GM12878 (cell line): Measurements from ENCODE around the gene ZNF532. TPM values are rescaled to one million over a fixed set of nuclear protein-coding genes. Genes with fewer than 3 reads are reported as not detected.

Source experiments
- ATAC-seq: fragments of 200-7000 bp; cut with Tn5 transposase; 3 replicates; pipeline ENCODE4 v1.9.1; 2020; ENCODE audit warnings: mild to moderate bottlenecking, moderate library complexity
- BruUV-seq: library from RNA; stranded (reverse); fragments of 400-500 nt; replicated peaks from 2 replicates; lab custom pipeline; 2021; lab: Mats Ljungman, UMichigan
- CTCF ChIA-PET: fragments of 300-600 bp; sonication (Branson Sonifier 250); formaldehyde crosslinking; extraction: SDS; loops from one replicate; lab custom pipeline; 2021; ENCODE audit warnings: inconsistent platforms; lab: Yijun Ruan, JAX
- POLR2A ChIA-PET: fragments of 350-600 bp; formaldehyde crosslinking; extraction: SDS; loops from one replicate; lab custom pipeline; 2021; ENCODE audit warnings: inconsistent platforms; lab: Charles Lee
- RAD21 ChIA-PET: fragments of 300-600 bp; sonication (Branson Sonifier 250); formaldehyde crosslinking; loops from one replicate; lab custom pipeline; 2023; ENCODE audit warnings: antibody characterized with exemption; ENCODE audit not compliant: unreplicated experiment; lab: Charles Lee
- SMC1A ChIA-PET: fragments of 300-600 bp; sonication (Branson Sonifier 250); formaldehyde crosslinking; loops from one replicate; lab custom pipeline; 2023; ENCODE audit not compliant: unreplicated experiment, uncharacterized antibody; lab: Charles Lee
- DNase-seq: peaks from one replicate; pipeline ENCODE4 v3.0.0-alpha.2; 2011; ENCODE audit warnings: low read depth, low spot score
- FAIRE-seq: peaks from 3 replicates; lab custom pipeline; 2011; peaks lifted over from hg19 to GRCh38; lab: Jason Lieb, UNC
- H2AFZ ChIP-seq: 2 replicates; pipeline ENCODE4 v1.6.0; 2011; ENCODE audit warnings: low read depth, low read length, control low read depth; ENCODE audit not compliant: control insufficient read depth
- H3K27ac ChIP-seq: 2 replicates; pipeline ENCODE4 v1.5.1; 2011; ENCODE audit warnings: control low read depth; ENCODE audit not compliant: control insufficient read depth, insufficient read depth
- H3K27me3 ChIP-seq, 2 experiments: replicated peaks in 1 of 2; 2 replicates each; pipeline versions ENCODE4 v1.6.0 to v1.6.1; 2011; ENCODE audit warnings: low read length in 1 of 2; ENCODE audit not compliant: control insufficient read depth in 2 of 2, insufficient read depth in 2 of 2
- H3K36me3 ChIP-seq, 2 experiments: 2 replicates each; pipeline ENCODE4 v1.5.1; 2011; ENCODE audit warnings: low read length in 1 of 2; ENCODE audit not compliant: control insufficient read depth in 2 of 2, insufficient read depth in 2 of 2
- H3K4me1 ChIP-seq: 2 replicates; pipeline ENCODE4 v1.6.1; 2011; ENCODE audit warnings: mild to moderate bottlenecking, low read length, moderate library complexity, mixed read lengths; ENCODE audit not compliant: control insufficient read depth, insufficient read depth
- H3K4me2 ChIP-seq: 2 replicates; pipeline ENCODE4 v1.6.0; 2011; ENCODE audit warnings: control low read depth; ENCODE audit not compliant: control insufficient read depth, insufficient read depth
- H3K4me3 ChIP-seq: fragments of 200-600 bp; sonication (generic); 2 replicates; pipeline ENCODE4 v1.5.1; 2016
- H3K79me2 ChIP-seq: 2 replicates; pipeline ENCODE4 v1.6.0; 2011; ENCODE audit warnings: low read length; ENCODE audit not compliant: control insufficient read depth, insufficient read depth
- H3K9ac ChIP-seq: 2 replicates; pipeline ENCODE4 v1.8.0; 2011; ENCODE audit warnings: low read length, control low read depth, mixed read lengths; ENCODE audit not compliant: control insufficient read depth, insufficient read depth
- H3K9me3 ChIP-seq: replicated peaks from 3 replicates; pipeline ENCODE4 v1.5.1; 2011; ENCODE audit warnings: mild to moderate bottlenecking, low read length; ENCODE audit not compliant: control insufficient read depth, insufficient read depth
- H4K20me1 ChIP-seq: 2 replicates; pipeline ENCODE4 v1.6.0; 2011; ENCODE audit not compliant: control insufficient read depth, insufficient read depth
- CBX5 ChIP-seq: sonication (generic); IDR thresholded peaks from 2 replicates; pipeline ENCODE4 v1.6.1; 2016; ENCODE audit warnings: low read depth, moderate library complexity, mild to moderate bottlenecking, inconsistent platforms
- CHD1 ChIP-seq: IDR thresholded peaks from 2 replicates; pipeline ENCODE4 v1.6.1; 2012; ENCODE audit warnings: low read depth, low read length, improper control_type of control experiment
- CHD4 ChIP-seq: fragments of 200-600 bp; sonication (generic); IDR thresholded peaks from 2 replicates; pipeline ENCODE4 v1.6.1; 2016; ENCODE audit warnings: mild to moderate bottlenecking
- HCFC1 ChIP-seq: fragments of 150-350 bp; IDR thresholded peaks from 2 replicates; pipeline ENCODE4 v1.6.1; 2014; ENCODE audit warnings: low read length
- JUND ChIP-seq: IDR thresholded peaks from 2 replicates; pipeline ENCODE4 v1.6.1; 2012; ENCODE audit warnings: low read depth, mild to moderate bottlenecking, low read length, improper control_type of control experiment, moderate library complexity
- NBN ChIP-seq: fragments of 450-650 bp; IDR thresholded peaks from 2 replicates; pipeline ENCODE4 v1.6.1; 2016
- NFIC ChIP-seq: IDR thresholded peaks from 2 replicates; pipeline ENCODE4 v1.6.1; 2012; ENCODE audit warnings: low read depth, mild to moderate bottlenecking, inconsistent platforms, low read length, moderate library complexity
- POLR2AphosphoS5 ChIP-seq: IDR thresholded peaks from 2 replicates; pipeline ENCODE4 v1.6.1; 2011; ENCODE audit warnings: mild to moderate bottlenecking, low read length, inconsistent platforms
- WGBS: methylation state at CpG from one replicate; pipeline ENCODE4 v1.1.6; 2016; ENCODE audit warnings: low lambda C conversion rate; ENCODE audit not compliant: insufficient replicate concordance, insufficient coverage; ENCODE audit errors: missing lambda C conversion rate; 5-methylcytosine and 5-hydroxymethylcytosine counted together
- in situ Hi-C: fragments of 300-500 bp; cut with MboI; formaldehyde crosslinking; loops from 9 replicates; pipeline ENCODE4 v1.14.3; 2018; ENCODE audit warnings: mixed read lengths
- intact Hi-C: fragments of 100-400 bp; cut with micrococcal nuclease; formaldehyde crosslinking; loops from one replicate; pipeline ENCODE4 v1.14.2; 2022; ENCODE audit not compliant: unreplicated experiment
- polyA plus RNA-seq, 11 experiments: library from polyadenylated mRNA; depleted of rRNA in 4 of 11; unstranded in 6 of 11; stranded (reverse) in 5 of 11; fragments of >200 nt; fragmentation: Nextera tagmentation in 4 of 11; fragmentation: Illumina TruSeq in 1 of 11; extraction: Ambion mirVana in 4 of 11; extraction: Trizol in 1 of 11; gene quantifications; 1 replicate in 1 of 11; 2 replicates in 10 of 11; pipeline versions ENCODE4 v1.2.1 to v1.2.3, GENCODE V29; 2011 to 2016; ENCODE audit warnings: inconsistent platforms in 2 of 11, missing spikeins in 2 of 11, low read depth in 1 of 11
- small RNA-seq: library from RNA; depleted of rRNA; stranded (forward); fragments of <200 nt; gene quantifications from one replicate; pipeline ENCODE3, GENCODE V24; 2014
- total RNA-seq, 4 experiments: library from RNA; depleted of rRNA in 3 of 4; stranded (reverse); fragments of >200 nt in 3 of 4; fragmentation: Illumina TruSeq in 1 of 4; extraction: Trizol in 1 of 4; gene quantifications; 2 replicates each; pipeline versions ENCODE4 v1.2.1 to v1.2.3, GENCODE V29; 2013 to 2021
- TF ChIP-seq, protein P1 (sequence below): fragments of 450-650 bp; IDR thresholded peaks from 2 replicates; pipeline ENCODE4 v1.6.1; 2017; ENCODE audit warnings: mild to moderate bottlenecking, moderate library complexity
- TF ChIP-seq, protein P2 (sequence below): fragments of 450-650 bp; IDR thresholded peaks from 2 replicates; pipeline ENCODE4 v1.6.1; 2017; ENCODE audit warnings: borderline replicate concordance

ZNF532 gene
- total and polyA plus RNA-seq, 10 of the 15 experiments (the other 5 are each of a cell fraction or from before 2014, with no cell fraction given) = 0.44 to 3.4 (median 1.4) TPM

DNA sequence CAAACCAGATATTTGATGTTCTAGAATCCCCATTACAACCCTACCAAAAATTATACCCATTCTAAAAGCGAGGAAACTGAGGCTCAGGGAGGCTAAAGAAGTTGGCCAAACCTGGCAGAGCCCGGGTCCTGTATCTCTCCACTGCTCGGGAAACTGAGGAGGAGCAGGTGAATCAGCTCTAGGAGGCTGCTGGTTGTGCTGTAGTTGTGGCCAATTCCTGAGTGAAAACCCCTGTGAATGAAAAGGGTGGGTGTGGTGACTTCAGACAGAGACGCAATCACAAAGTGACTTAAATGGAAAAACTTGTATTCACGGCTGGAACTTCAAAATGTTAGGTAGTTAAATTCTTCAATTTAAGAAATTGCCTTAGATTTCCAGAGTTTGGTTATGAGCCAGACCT lies 169.3 kb downstream of the ZNF532 start (continued):
- no peak for TF ChIP-seq HCFC1
- TF ChIP-seq, protein P1, sequence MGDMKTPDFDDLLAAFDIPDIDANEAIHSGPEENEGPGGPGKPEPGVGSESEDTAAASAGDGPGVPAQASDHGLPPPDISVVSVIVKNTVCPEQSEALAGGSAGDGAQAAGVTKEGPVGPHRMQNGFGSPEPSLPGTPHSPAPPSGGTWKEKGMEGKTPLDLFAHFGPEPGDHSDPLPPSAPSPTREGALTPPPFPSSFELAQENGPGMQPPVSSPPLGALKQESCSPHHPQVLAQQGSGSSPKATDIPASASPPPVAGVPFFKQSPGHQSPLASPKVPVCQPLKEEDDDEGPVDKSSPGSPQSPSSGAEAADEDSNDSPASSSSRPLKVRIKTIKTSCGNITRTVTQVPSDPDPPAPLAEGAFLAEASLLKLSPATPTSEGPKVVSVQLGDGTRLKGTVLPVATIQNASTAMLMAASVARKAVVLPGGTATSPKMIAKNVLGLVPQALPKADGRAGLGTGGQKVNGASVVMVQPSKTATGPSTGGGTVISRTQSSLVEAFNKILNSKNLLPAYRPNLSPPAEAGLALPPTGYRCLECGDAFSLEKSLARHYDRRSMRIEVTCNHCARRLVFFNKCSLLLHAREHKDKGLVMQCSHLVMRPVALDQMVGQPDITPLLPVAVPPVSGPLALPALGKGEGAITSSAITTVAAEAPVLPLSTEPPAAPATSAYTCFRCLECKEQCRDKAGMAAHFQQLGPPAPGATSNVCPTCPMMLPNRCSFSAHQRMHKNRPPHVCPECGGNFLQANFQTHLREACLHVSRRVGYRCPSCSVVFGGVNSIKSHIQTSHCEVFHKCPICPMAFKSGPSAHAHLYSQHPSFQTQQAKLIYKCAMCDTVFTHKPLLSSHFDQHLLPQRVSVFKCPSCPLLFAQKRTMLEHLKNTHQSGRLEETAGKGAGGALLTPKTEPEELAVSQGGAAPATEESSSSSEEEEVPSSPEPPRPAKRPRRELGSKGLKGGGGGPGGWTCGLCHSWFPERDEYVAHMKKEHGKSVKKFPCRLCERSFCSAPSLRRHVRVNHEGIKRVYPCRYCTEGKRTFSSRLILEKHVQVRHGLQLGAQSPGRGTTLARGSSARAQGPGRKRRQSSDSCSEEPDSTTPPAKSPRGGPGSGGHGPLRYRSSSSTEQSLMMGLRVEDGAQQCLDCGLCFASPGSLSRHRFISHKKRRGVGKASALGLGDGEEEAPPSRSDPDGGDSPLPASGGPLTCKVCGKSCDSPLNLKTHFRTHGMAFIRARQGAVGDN = no peak
- TF ChIP-seq CBX5 = no peak
- no peak for TF ChIP-seq CHD4
- no peak for TF ChIP-seq NFIC

- Histone ChIP-seq H4K20me1 (no peaks in the 10 kb centered on the region), H3K27ac (no peak overlapping the region), H3K4me1 (no peaks in the 10 kb centered on the region), H3K27me3 (no peaks in the 10 kb centered on the region)
- FAIRE-seq (no peak), ATAC-seq (no peak)
- in situ Hi-C loops = no loop called here
- no peak for TF ChIP-seq JUND
- TF ChIP-seq POLR2AphosphoS5 = no peak
- TF ChIP-seq NBN = no peak
- TF ChIP-seq CHD1 = no peak
- TF ChIP-seq, protein P2, sequence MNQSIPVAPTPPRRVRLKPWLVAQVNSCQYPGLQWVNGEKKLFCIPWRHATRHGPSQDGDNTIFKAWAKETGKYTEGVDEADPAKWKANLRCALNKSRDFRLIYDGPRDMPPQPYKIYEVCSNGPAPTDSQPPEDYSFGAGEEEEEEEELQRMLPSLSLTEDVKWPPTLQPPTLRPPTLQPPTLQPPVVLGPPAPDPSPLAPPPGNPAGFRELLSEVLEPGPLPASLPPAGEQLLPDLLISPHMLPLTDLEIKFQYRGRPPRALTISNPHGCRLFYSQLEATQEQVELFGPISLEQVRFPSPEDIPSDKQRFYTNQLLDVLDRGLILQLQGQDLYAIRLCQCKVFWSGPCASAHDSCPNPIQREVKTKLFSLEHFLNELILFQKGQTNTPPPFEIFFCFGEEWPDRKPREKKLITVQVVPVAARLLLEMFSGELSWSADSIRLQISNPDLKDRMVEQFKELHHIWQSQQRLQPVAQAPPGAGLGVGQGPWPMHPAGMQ = no peak
- TF ChIP-seq, all 136 proteins: peak for 0
- intact Hi-C loops = no loop called here
- RAD21 ChIA-PET = interaction anchor here (0.6 kb wide), 1 partner anchor 535 kb away, joined by 3 read pairs; no protein-coding TSS in a partner anchor
- no peaks in the 10 kb centered on the region for H3K36me3 ChIP-seq
- no peak overlapping the region for H3K9ac ChIP-seq
- no peak overlapping the region for H3K4me2 ChIP-seq
- SMC1A ChIA-PET = interaction anchor here (1.1 to 1.6 kb wide), 2 partner anchors 11 to 123 kb away, joined by 3 read pairs; no protein-coding TSS in a partner anchor
- H3K4me3 ChIP-seq = no peak overlapping the region
- H2AFZ ChIP-seq = no peak overlapping the region
- CTCF ChIA-PET = no interaction called here
- no peak for DNase-seq
- POLR2A ChIA-PET = no interaction called here
- 53% methylated on average over 8 of the region's 8 CpGs for WGBS
- no TSS peak for BruUV-seq
- no peaks in the 10 kb centered on the region for H3K9me3 ChIP-seq
- no peaks in the 10 kb centered on the region for H3K79me2 ChIP-seq
Measured at GRCh38 chr18:59035591-59035990, 170.9 kb downstream of the ZNF532 start.

Small RNAs within 50 kb of the gene (small RNA-seq; reads per million reads assigned to genes)
- gene RF00096 (not detected), gene RNU2-69P (not detected)

Other genes starting within 250 kb of the ZNF532 start
- 4.5 and 5.8 TPM in 2 replicates for gene ALPK2, start 235.8 kb upstream of the ZNF532 start, total RNA-seq (2014; rRNA removed)
- gene ALPK2, start 235.8 kb upstream of the ZNF532 start, total RNA-seq (2014; rRNA removed; fragmentation: Illumina TruSeq; extraction: Trizol) = 8.1 and 8.5 TPM in 2 replicates
- gene ALPK2, start 235.8 kb upstream of the ZNF532 start, total RNA-seq (2021) = 4.3 and 5.1 TPM in 2 replicates
- gene ALPK2, start 235.8 kb upstream of the ZNF532 start, polyA plus RNA-seq (2011; rRNA removed) = 27.4 and 36.5 TPM in 2 replicates
- 4.8 and 4.9 TPM in 2 replicates for gene ALPK2, start 235.8 kb upstream of the ZNF532 start, polyA plus RNA-seq (2014; fragmentation: Illumina TruSeq; extraction: Trizol)
- 1 to 10 TPM; 1.6 to 1.8 TPM for gene ALPK2, start 235.8 kb upstream of the ZNF532 start, polyA plus RNA-seq (2014; fragmentation: Nextera tagmentation; extraction: Ambion mirVana)
- 3.4 TPM in 2 replicates for gene ALPK2, start 235.8 kb upstream of the ZNF532 start, polyA plus RNA-seq (2014; rRNA removed)
- 1 to 10 TPM; 5.1 to 6.0 TPM for gene ALPK2, start 235.8 kb upstream of the ZNF532 start, polyA plus RNA-seq (2016; fragmentation: Nextera tagmentation; extraction: Ambion mirVana)
- 61.5 and 79.2 TPM in 2 replicates for gene MALT1, start 193.4 kb upstream of the ZNF532 start, total RNA-seq (2014; rRNA removed)
- gene MALT1, start 193.4 kb upstream of the ZNF532 start, total RNA-seq (2014; rRNA removed; fragmentation: Illumina TruSeq; extraction: Trizol) = 65.8 and 71.2 TPM in 2 replicates
- gene MALT1, start 193.4 kb upstream of the ZNF532 start, total RNA-seq (2021) = 49.8 and 50.6 TPM in 2 replicates
- 126 and 179 TPM in 2 replicates for gene MALT1, start 193.4 kb upstream of the ZNF532 start, polyA plus RNA-seq (2011; rRNA removed)
- gene MALT1, start 193.4 kb upstream of the ZNF532 start, polyA plus RNA-seq (2014; fragmentation: Illumina TruSeq; extraction: Trizol) = 54.2 and 67.3 TPM in 2 replicates
- gene MALT1, start 193.4 kb upstream of the ZNF532 start, polyA plus RNA-seq (2014; fragmentation: Nextera tagmentation; extraction: Ambion mirVana) = 10 to 100 TPM; 17.6 to 32.5 TPM
- gene MALT1, start 193.4 kb upstream of the ZNF532 start, polyA plus RNA-seq (2014; rRNA removed) = 33.9 and 40.3 TPM in 2 replicates
- gene MALT1, start 193.4 kb upstream of the ZNF532 start, polyA plus RNA-seq (2016; fragmentation: Nextera tagmentation; extraction: Ambion mirVana) = 10 to 100 TPM; 32.5 to 37.2 TPM